Erythroblast (primary cell): ENCODE data around the gene B4GALNT4.

ENCODE experiments used
- GATA1 ChIP-seq: IDR thresholded peaks from 2 replicates; pipeline ENCODE4 v1.6.1; 2011; ENCODE audit warnings: low read depth, mild to moderate bottlenecking, control low read depth, low read length, moderate library complexity
- POLR2A ChIP-seq: IDR thresholded peaks from 2 replicates; pipeline ENCODE4 v1.6.1; 2011; ENCODE audit warnings: mild to moderate bottlenecking, low read length

DNA sequence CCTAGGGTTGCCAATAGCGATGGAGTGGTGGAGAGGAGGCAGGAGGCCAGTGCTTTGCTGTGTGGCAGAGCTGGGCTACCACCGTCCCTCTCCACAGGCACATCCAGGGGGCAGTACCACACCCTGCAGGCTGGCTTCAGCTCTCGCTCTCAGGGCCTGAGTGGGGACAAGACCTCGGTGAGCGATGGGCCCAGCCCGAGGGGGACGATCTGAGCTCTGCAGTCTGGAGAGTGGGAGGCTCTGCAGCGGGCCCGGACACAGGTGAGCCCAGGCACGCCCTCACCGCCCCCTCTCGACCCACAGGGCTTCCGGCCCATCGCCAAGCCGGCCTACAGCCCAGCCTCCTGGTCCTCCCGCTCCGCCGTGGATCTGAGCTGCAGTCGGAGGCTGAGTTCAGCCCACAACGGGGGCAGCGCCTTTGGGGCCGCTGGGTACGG lies 27.2 kb downstream of the B4GALNT4 start:
- TF ChIP-seq POLR2A (no peak), GATA1 (no peak)
